Ramos (cell line): Measurements from ENCODE around the gene VWA2.

ENCODE experiments used
- in situ Hi-C: fragments of 300-500 bp; cut with MboI; formaldehyde crosslinking; loops from one replicate; pipeline ENCODE4 v1.14.3; 2022; ENCODE audit warnings: low sequenced_read_pairs; ENCODE audit not compliant: unreplicated experiment

The VWA2 gene

DNA sequence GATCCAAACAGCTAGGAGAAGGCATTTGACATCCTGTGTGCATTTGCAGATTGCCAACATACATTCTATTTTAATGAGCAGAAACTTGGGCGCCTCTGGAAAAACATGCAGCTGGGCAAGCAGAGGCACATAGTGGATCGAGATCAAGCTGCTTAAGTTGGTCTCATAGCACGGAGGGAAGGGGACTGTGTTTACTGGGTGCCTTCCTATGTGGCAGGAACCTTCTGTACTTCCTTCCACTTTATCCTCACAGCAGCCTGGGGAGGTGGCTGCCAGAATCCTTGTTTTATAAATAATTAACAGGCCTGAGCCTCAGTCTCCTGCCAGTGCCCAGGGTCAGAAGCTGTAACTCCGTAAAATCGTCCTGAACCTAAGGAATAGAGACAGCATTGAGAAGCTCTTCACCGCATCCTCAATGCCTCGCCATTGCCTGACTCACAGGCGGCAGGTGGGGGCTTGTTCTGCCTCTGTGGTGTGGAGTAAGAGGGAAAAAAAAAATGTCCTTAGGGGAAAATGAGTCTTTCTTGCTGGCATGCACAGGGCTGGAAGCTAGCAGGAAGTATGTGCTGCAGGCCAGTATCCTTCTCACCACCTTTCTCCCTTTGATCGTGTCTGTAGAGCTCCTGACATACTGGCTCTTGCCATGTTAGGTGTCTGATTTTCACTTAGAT is 6.2 kb downstream of the VWA2 start:
- in situ Hi-C loops: no loop called here

DNA sequence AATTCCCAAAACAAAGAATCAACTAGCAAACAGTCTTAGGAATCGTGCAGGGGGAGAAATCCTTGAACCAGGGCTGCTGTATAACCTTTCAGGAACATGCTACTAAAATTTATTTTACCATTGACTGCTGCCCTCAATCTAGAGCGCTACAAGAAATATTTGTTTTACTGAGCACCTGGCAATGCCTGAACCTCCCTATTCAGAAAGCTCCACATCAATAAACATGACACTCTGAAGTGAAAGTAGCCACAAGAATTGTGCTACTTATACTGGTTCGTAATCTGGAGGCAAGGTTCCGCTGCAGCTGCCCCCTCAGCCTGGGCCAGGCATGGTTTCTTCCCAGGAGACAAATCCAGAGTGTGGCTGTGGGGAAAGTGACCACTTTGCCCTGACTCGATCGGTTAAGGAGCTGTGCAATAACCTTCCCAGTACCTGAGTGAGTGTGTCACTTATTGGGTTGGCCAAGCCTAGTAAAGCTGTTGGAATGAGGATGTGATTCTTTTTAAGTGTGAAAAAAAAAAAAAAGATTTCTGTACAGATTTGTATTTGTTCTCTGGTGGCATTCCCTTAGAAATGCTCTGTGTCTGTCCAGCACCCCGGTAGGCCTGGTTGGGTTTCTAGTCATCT is 7.7 kb downstream of the VWA2 start:
- in situ Hi-C loops: no loop called here

DNA sequence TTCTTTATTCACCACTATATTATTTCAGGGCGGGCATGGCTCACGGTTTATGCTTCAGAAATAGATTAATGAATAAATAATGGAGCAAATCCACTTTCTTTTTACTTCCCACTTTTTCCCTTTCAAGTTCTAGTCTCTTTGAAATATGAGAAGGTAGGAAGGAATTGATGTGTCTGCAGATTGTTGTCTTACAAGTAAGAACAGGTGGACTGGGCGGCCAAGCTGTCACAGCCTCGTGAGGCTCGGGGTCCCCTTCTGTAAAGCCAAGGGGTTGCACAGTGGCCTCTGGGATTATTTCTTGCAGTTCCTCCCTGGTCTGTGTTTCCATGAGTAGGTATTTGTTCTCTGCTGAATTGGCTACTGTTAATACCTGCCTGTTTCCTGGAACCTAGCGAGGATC is 11.2 kb downstream of the VWA2 start:
- in situ Hi-C loops: no loop called here

DNA sequence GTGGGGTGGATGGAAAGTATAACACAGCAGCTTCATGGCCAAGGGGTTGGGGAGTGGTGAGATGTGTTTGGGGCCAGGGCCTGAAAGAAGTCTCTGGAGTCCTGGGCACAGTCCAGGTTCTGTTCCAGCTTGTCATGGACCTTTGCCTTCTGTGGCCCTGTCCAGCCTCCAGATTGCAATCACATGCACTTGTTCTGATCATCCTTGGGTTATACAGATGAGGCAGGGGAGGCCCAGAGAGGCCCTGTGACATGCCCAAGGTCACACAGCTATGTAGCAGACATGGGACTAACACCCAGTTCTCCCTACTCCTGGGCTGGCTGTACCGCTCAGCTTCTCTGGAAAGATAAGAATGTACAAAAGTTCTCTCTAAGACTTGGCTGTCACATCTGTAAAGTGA is 11.7 kb downstream of the VWA2 start:
- in situ Hi-C loops: no loop called here

- in situ Hi-C loops: no loop called here
These were observed 13.0 kb downstream of the VWA2 start for GRCh38 chr10:114252092-114252491.

DNA sequence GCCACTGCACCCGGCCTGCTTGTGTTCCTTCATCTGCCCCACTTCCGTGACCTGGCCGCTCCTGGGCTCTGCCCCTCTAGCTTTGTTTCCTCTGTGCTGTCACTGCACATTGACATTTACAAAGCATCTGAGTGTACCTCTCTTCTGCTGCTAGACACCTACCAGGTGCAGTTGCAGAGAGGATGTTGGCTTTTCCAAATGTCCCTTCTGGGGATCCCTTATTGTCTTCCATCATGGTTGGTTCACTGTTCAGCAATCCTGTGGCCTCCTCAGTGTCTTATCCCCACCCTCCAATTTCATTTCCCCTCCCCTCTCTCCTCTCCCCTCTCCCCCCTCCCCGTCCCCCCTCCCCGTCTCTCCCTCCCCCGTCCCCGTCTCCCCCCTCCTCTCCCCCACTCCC is 13.8 kb downstream of the VWA2 start:
- in situ Hi-C loops: no loop called here

GRCh38 chr10:114255227-114255626 is 16.2 kb downstream of the VWA2 start:
- in situ Hi-C loops: no loop called here

DNA sequence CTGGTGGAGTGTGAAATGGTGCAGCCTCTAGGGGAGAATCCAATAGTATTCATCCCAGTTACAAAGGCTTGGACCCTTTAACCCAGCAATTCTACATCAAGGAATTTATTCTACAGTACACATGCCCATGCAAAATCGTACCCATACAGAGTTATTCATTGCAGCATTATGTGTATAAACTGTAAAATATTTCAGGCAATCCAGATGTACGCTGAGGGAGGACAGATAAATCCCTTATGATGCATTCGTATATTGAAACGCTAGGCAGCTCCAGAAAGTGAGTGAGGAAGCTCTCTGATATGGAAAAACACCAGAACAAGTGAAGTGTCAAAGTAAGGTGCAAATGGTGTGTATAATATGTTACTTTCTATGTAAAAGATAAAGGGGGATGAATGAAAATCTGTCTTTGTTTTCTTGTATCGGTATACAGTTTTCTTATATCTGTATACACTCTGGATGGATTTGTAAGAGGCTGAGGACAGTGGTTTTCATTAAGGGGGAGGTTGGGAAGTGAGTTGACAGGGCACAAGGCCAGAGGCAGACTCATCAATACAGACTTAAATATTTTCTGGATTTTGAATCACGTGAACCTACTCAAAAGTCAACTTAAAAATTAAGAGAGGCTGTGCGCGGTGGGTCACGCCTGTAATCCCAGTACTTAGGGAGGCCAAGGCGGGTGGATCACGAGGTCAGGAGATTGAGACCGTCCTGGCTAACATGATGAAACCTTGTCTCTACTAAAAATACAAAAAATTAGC is 17.1 kb downstream of the VWA2 start:
- in situ Hi-C loops: no loop called here

- in situ Hi-C loops: no loop called here
These were observed 17.8 kb downstream of the VWA2 start for GRCh38 chr10:114256822-114257221.

GRCh38 chr10:114257498-114257897 is 18.4 kb downstream of the VWA2 start:
- in situ Hi-C loops: no loop called here

DNA sequence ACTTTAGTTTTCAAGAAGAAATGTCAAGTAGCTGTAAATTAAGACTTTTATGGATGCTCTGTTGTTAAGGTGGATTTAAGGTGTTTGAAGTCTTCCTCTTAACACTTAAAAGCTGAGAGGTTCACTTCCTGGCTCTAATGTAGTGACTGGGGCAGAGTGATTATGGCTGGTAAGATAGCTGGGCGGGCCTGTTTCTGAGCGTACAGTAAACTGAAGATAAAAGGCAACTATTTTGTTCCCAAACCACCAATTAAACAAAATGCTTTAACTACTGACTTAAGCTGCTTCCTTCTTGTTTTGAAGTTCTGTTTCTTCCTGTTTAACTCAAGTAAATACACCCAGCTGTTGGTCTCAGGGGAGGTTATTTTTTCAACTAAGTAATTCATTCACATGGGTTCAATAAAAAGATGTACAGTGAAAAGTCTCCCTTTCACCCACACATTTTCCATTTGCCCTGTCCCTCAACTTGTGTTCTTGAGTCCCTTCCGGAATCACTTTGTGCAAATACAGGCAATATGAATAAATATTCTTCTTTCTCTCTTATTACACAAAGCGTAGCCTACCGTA is 19.3 kb downstream of the VWA2 start:
- in situ Hi-C loops: no loop called here

GRCh38 chr10:114259824-114260223 is 20.8 kb downstream of the VWA2 start:
- in situ Hi-C loops: no loop called here

- in situ Hi-C loops: no loop called here
These were observed 21.3 kb downstream of the VWA2 start for GRCh38 chr10:114260366-114260765.

GRCh38 chr10:114261076-114261475 is 22.0 kb downstream of the VWA2 start:
- in situ Hi-C loops: no loop called here

DNA sequence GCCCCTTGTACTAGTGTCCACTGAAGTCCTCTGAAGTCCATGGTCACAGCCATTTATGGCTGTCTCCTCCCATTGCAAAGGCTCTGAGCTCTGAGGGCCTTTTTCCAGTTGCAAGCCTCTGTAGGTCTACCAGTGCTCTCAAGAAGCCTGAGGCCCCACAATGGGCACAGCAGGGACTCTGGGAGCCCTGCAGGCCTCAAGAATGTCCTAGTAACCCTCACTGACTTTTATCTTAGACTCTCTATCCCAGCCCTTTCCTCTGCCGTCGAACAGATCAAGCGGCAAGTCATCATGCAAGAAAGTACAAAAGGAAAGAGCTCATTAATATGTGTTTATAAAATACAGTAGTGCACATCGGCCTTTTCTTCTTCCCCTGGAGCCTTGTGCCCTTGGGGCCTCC is 23.4 kb downstream of the VWA2 start:
- in situ Hi-C loops: no loop called here

GRCh38 chr10:114265392-114266053 is 26.5 kb downstream of the VWA2 start:
- in situ Hi-C loops: no loop called here

- in situ Hi-C loops: no loop called here
These were observed 27.5 kb downstream of the VWA2 start for GRCh38 chr10:114266521-114266920.

GRCh38 chr10:114271075-114271778 is 32.2 kb downstream of the VWA2 start:
- in situ Hi-C loops: no loop called here

DNA sequence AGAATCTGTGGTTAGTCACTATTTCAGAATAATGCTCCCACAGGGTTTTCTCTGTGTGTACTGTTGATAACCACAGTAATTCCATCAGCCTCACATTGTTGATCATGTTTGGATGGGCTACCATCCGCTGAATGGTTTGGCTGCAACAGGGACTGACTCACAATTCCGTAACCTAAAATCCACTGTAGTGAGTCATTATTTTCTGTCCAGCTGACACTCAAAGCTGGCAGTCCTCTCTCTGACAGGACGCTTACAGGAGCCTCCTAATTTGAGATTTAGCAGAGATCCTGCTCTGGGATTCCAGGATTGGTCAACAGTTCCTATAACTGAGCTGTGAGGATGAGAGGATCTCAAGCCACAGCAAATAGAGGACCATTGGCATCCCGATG is 32.7 kb downstream of the VWA2 start:
- in situ Hi-C loops: no loop called here

GRCh38 chr10:114272696-114273095 is 33.6 kb downstream of the VWA2 start:
- in situ Hi-C loops: no loop called here
